ENCODE measurements around the gene PLA2G4A. TPM values are rescaled to one million over a fixed set of nuclear protein-coding genes. Genes with fewer than 3 reads are reported as not detected.

PLA2G4A gene
- total RNA-seq, 1 experiment from 2014 or later: 2.0 TPM

- Histone ChIP-seq H3K4me1 (peaks cover 10% of the 10 kb centered on the region; the same call in 1 of the 2 replicates), H3K4me3 (ENCODE audit: low read depth, low read length) (no peak overlapping the region), H3K27me3 (replicated peaks; ENCODE audit: control insufficient read depth, insufficient read depth, low read length) (no peaks in the 10 kb centered on the region), H3K36me3 (ENCODE audit: control insufficient read depth, insufficient read depth, low read length) (peaks cover 1% of the 10 kb centered on the region; the same call in 1 of the 2 replicates), H3K9me3 (no peaks in the 10 kb centered on the region)
- ChIA-PET CTCF (no interaction called here), POLR2A (no interaction called here)
- Mint-ChIP-seq H3K27ac (ENCODE audit: unreplicated experiment) (no peak overlapping the region), H3K9me3 (ENCODE audit: unreplicated experiment) (no peaks in the 10 kb centered on the region), H3K36me3 (ENCODE audit: insufficient read depth, unreplicated experiment) (no peaks in the 10 kb centered on the region), H3K27me3 (ENCODE audit: insufficient read depth, unreplicated experiment) (no peaks in the 10 kb centered on the region), H3K4me3 (ENCODE audit: unreplicated experiment) (no peak overlapping the region), H3K4me1 (ENCODE audit: low read depth, unreplicated experiment) (no peaks in the 10 kb centered on the region)
- TF ChIP-seq CTCF (IDR thresholded peaks at IDR 0.05; ENCODE audit: insufficient read depth in 1 of 2, low read depth in 1 of 2, low read length in 1 of 2, severe bottlenecking in 1 of 2, unreplicated experiment in 1 of 2): no peak
- intact Hi-C loops (cut with micrococcal nuclease; ENCODE audit: unreplicated experiment): loop anchor here (5.0 kb wide), 1 partner anchor 39 kb away; no protein-coding TSS in a partner anchor
- no peak for DNase-seq
- BruUV-seq (replicated peaks): no TSS peak
These were observed 137.7 kb downstream of the PLA2G4A start for GRCh38 chr1:186966456-186966855.

- Mint-ChIP-seq H3K4me3 (ENCODE audit: unreplicated experiment) (no peak overlapping the region), H3K9me3 (ENCODE audit: unreplicated experiment) (no peaks in the 10 kb centered on the region), H3K27me3 (ENCODE audit: insufficient read depth, unreplicated experiment) (no peaks in the 10 kb centered on the region), H3K4me1 (ENCODE audit: low read depth, unreplicated experiment) (peaks cover 6% of the 10 kb centered on the region), H3K27ac (ENCODE audit: unreplicated experiment) (no peak overlapping the region), H3K36me3 (ENCODE audit: insufficient read depth, unreplicated experiment) (no peaks in the 10 kb centered on the region)
- intact Hi-C loops (cut with micrococcal nuclease; ENCODE audit: unreplicated experiment): loop anchor here (5.0 kb wide), 1 partner anchor 41 kb away; no protein-coding TSS in a partner anchor
- no peak for DNase-seq
- H3K9me3 ChIP-seq: no peaks in the 10 kb centered on the region
- no peak for TF ChIP-seq CTCF (IDR thresholded peaks at IDR 0.05; ENCODE audit: insufficient read depth in 1 of 2, low read depth in 1 of 2, low read length in 1 of 2, severe bottlenecking in 1 of 2, unreplicated experiment in 1 of 2)
- H3K27me3 ChIP-seq (replicated peaks; ENCODE audit: control insufficient read depth, insufficient read depth, low read length): no peaks in the 10 kb centered on the region
- ChIA-PET POLR2A (no interaction called here), CTCF (no interaction called here)
- H3K4me1 ChIP-seq: peaks cover 10% of the 10 kb centered on the region; the same call in 1 of the 2 replicates
- no TSS peak for BruUV-seq (replicated peaks)
- H3K36me3 ChIP-seq (ENCODE audit: control insufficient read depth, insufficient read depth, low read length): peaks cover 1% of the 10 kb centered on the region; the same call in 1 of the 2 replicates
- H3K4me3 ChIP-seq (ENCODE audit: low read depth, low read length): no peak overlapping the region
These were observed 139.1 kb downstream of the PLA2G4A start for GRCh38 chr1:186967656-186968394.

GRCh38 chr1:186974774-186975181, 146.0 kb downstream of the PLA2G4A start:
- Histone ChIP-seq H3K36me3 (ENCODE audit: control insufficient read depth, insufficient read depth, low read length) (no peaks in the 10 kb centered on the region), H3K27me3 (replicated peaks; ENCODE audit: control insufficient read depth, insufficient read depth, low read length) (no peaks in the 10 kb centered on the region), H3K9me3 (no peaks in the 10 kb centered on the region), H3K4me3 (ENCODE audit: low read depth, low read length) (no peak overlapping the region), H3K4me1 (no peaks in the 10 kb centered on the region)
- intact Hi-C loops (cut with micrococcal nuclease; ENCODE audit: unreplicated experiment): no loop called here
- TF ChIP-seq CTCF (IDR thresholded peaks at IDR 0.05; ENCODE audit: insufficient read depth in 1 of 2, low read depth in 1 of 2, low read length in 1 of 2, severe bottlenecking in 1 of 2, unreplicated experiment in 1 of 2): no peak
- DNase-seq: no peak
- BruUV-seq (replicated peaks): no TSS peak
- H3K27ac Mint-ChIP-seq (ENCODE audit: unreplicated experiment): no peak overlapping the region
- ChIA-PET POLR2A (no interaction called here), CTCF (no interaction called here)
- no peaks in the 10 kb centered on the region for H3K9me3 Mint-ChIP-seq (ENCODE audit: unreplicated experiment)
- H3K4me3 Mint-ChIP-seq (ENCODE audit: unreplicated experiment): no peak overlapping the region
- H3K27me3 Mint-ChIP-seq (ENCODE audit: insufficient read depth, unreplicated experiment): no peaks in the 10 kb centered on the region
- H3K4me1 Mint-ChIP-seq (ENCODE audit: low read depth, unreplicated experiment): peaks cover 6% of the 10 kb centered on the region
- no peaks in the 10 kb centered on the region for H3K36me3 Mint-ChIP-seq (ENCODE audit: insufficient read depth, unreplicated experiment)
